Central memory CD8-positive, alpha-beta T cell (primary cell): ENCODE results near the gene CAMKK1.

ENCODE experiments used
- ATAC-seq: fragments of 150-1000 bp; cut with Tn5 transposase; replicated peaks from 2 replicates; pipeline ENCODE4 v1.10.0; 2022; ENCODE audit warnings: mild to moderate bottlenecking, moderate FRiP score, moderate number of reproducible peaks; ENCODE audit not compliant: poor library complexity, severe bottlenecking; ENCODE audit errors: extremely low read depth
- DNase-seq, 2 donors: peaks; one replicate each; pipeline ENCODE4 v3.0.0; 2021; ENCODE audit warnings: low spot score in 2 of 2
- H3K27ac Mint-ChIP-seq: one replicate; pipeline ENCODE4 v1.8.0; 2022; ENCODE audit warnings: low read depth, mild to moderate bottlenecking, moderate library complexity, mixed read lengths
- H3K27me3 Mint-ChIP-seq: one replicate; pipeline ENCODE4 v1.8.0; 2022; ENCODE audit warnings: mixed read lengths
- H3K36me3 Mint-ChIP-seq: one replicate; pipeline ENCODE4 v1.8.0; 2022; ENCODE audit warnings: mild to moderate bottlenecking, moderate library complexity, mixed read lengths; ENCODE audit not compliant: insufficient read depth
- H3K4me1 Mint-ChIP-seq: one replicate; pipeline ENCODE4 v1.8.0; 2022; ENCODE audit warnings: mixed read lengths
- H3K4me3 Mint-ChIP-seq: one replicate; pipeline ENCODE4 v1.8.0; 2022; ENCODE audit warnings: mild to moderate bottlenecking, moderate library complexity, mixed read lengths
- H3K9me3 Mint-ChIP-seq: one replicate; pipeline ENCODE4 v1.8.0; 2022; ENCODE audit warnings: mixed read lengths

The CAMKK1 gene

GRCh38 chr17:3838206-3838605, 54.6 kb downstream of the CAMKK1 start:
- Mint-ChIP-seq H3K4me1 (peaks cover 30% of the 10 kb centered on the region), H3K36me3 (peaks cover 68% of the 10 kb centered on the region), H3K9me3 (no peaks in the 10 kb centered on the region), H3K27ac (no peak overlapping the region), H3K4me3 (no peak overlapping the region), H3K27me3 (no peaks in the 10 kb centered on the region)
- DNase-seq (no peak), ATAC-seq (no peak)

- no peak overlapping the region for H3K4me3 Mint-ChIP-seq
- no peak overlapping the region for H3K27ac Mint-ChIP-seq
- no peaks in the 10 kb centered on the region for H3K27me3 Mint-ChIP-seq
- ATAC-seq (no peak), DNase-seq (no peak)
- peaks cover 30% of the 10 kb centered on the region for H3K4me1 Mint-ChIP-seq
- no peaks in the 10 kb centered on the region for H3K9me3 Mint-ChIP-seq
- H3K36me3 Mint-ChIP-seq: peaks cover 67% of the 10 kb centered on the region
Observed at GRCh38 chr17:3836551-3836950, 56.3 kb downstream of the CAMKK1 start.

GRCh38 chr17:3835410-3836229, 57.2 kb downstream of the CAMKK1 start:
- Mint-ChIP-seq H3K27me3 (no peaks in the 10 kb centered on the region), H3K4me1 (peaks cover 21% of the 10 kb centered on the region), H3K9me3 (no peaks in the 10 kb centered on the region), H3K4me3 (no peak overlapping the region), H3K27ac (no peak overlapping the region), H3K36me3 (peaks cover 63% of the 10 kb centered on the region)
- no peak for ATAC-seq
- no peak for DNase-seq

GRCh38 chr17:3834811-3835210, 58.0 kb downstream of the CAMKK1 start:
- Mint-ChIP-seq H3K9me3 (no peaks in the 10 kb centered on the region), H3K27me3 (no peaks in the 10 kb centered on the region), H3K27ac (no peak overlapping the region), H3K4me1 (peaks cover 18% of the 10 kb centered on the region), H3K36me3 (peaks cover 62% of the 10 kb centered on the region), H3K4me3 (no peak overlapping the region)
- DNase-seq: no peak
- no peak for ATAC-seq

GRCh38 chr17:3828852-3829232, 64.0 kb downstream of the CAMKK1 start:
- no peak for DNase-seq
- Mint-ChIP-seq H3K4me3 (no peak overlapping the region), H3K36me3 (peaks cover 58% of the 10 kb centered on the region), H3K9me3 (no peaks in the 10 kb centered on the region), H3K27me3 (no peaks in the 10 kb centered on the region), H3K4me1 (peaks cover 8% of the 10 kb centered on the region), H3K27ac (no peak overlapping the region)
- no peak for ATAC-seq

- Mint-ChIP-seq H3K4me1 (peaks cover 6% of the 10 kb centered on the region), H3K27me3 (no peaks in the 10 kb centered on the region), H3K36me3 (peaks cover 55% of the 10 kb centered on the region), H3K4me3 (no peak overlapping the region), H3K9me3 (no peaks in the 10 kb centered on the region), H3K27ac (no peak overlapping the region)
- DNase-seq (no peak), ATAC-seq (no peak)
Observed at GRCh38 chr17:3828151-3828851, 64.6 kb downstream of the CAMKK1 start.

- no peak overlapping the region for H3K4me3 Mint-ChIP-seq
- H3K4me1 Mint-ChIP-seq: peaks cover 6% of the 10 kb centered on the region
- H3K9me3 Mint-ChIP-seq: no peaks in the 10 kb centered on the region
- no peaks in the 10 kb centered on the region for H3K27me3 Mint-ChIP-seq
- DNase-seq: peak; percentile 61 to 72
- H3K27ac Mint-ChIP-seq: peak overlapping the region; percentile 47
- peaks cover 56% of the 10 kb centered on the region for H3K36me3 Mint-ChIP-seq
- ATAC-seq: no peak
Observed at GRCh38 chr17:3827124-3827773, 65.6 kb downstream of the CAMKK1 start.

GRCh38 chr17:3826191-3826590, 66.7 kb downstream of the CAMKK1 start:
- Mint-ChIP-seq H3K9me3 (no peaks in the 10 kb centered on the region), H3K27ac (peak overlapping the region; percentile 47), H3K36me3 (peaks cover 63% of the 10 kb centered on the region), H3K4me3 (no peak overlapping the region), H3K4me1 (peaks cover 6% of the 10 kb centered on the region), H3K27me3 (no peaks in the 10 kb centered on the region)
- ATAC-seq (no peak), DNase-seq (no peak)

- H3K36me3 Mint-ChIP-seq: peaks cover 66% of the 10 kb centered on the region
- H3K9me3 Mint-ChIP-seq: no peaks in the 10 kb centered on the region
- H3K4me3 Mint-ChIP-seq: no peak overlapping the region
- DNase-seq (no peak), ATAC-seq (no peak)
- H3K27ac Mint-ChIP-seq: no peak overlapping the region
- H3K4me1 Mint-ChIP-seq: no peaks in the 10 kb centered on the region
- H3K27me3 Mint-ChIP-seq: no peaks in the 10 kb centered on the region
Observed at GRCh38 chr17:3821101-3821500, 71.8 kb downstream of the CAMKK1 start.

- ATAC-seq: no peak
- no peaks in the 10 kb centered on the region for H3K9me3 Mint-ChIP-seq
- no peak overlapping the region for H3K27ac Mint-ChIP-seq
- no peaks in the 10 kb centered on the region for H3K4me1 Mint-ChIP-seq
- no peak for DNase-seq
- H3K36me3 Mint-ChIP-seq: peaks cover 73% of the 10 kb centered on the region
- H3K27me3 Mint-ChIP-seq: no peaks in the 10 kb centered on the region
- H3K4me3 Mint-ChIP-seq: no peak overlapping the region
Observed at GRCh38 chr17:3818786-3819185, 74.1 kb downstream of the CAMKK1 start.

- Mint-ChIP-seq H3K27me3 (no peaks in the 10 kb centered on the region), H3K27ac (no peak overlapping the region), H3K4me3 (no peak overlapping the region), H3K9me3 (no peaks in the 10 kb centered on the region), H3K36me3 (peaks cover 75% of the 10 kb centered on the region), H3K4me1 (no peaks in the 10 kb centered on the region)
- ATAC-seq: no peak
- no peak for DNase-seq
Observed at GRCh38 chr17:3817851-3818605, 74.8 kb downstream of the CAMKK1 start.

- no peaks in the 10 kb centered on the region for H3K9me3 Mint-ChIP-seq
- no peaks in the 10 kb centered on the region for H3K27me3 Mint-ChIP-seq
- H3K36me3 Mint-ChIP-seq: peaks cover 68% of the 10 kb centered on the region
- no peak for DNase-seq
- H3K4me1 Mint-ChIP-seq: no peaks in the 10 kb centered on the region
- H3K4me3 Mint-ChIP-seq: no peak overlapping the region
- H3K27ac Mint-ChIP-seq: no peak overlapping the region
- no peak for ATAC-seq
Observed at GRCh38 chr17:3815925-3816324, 76.9 kb downstream of the CAMKK1 start.
